SW 1271 (cell line): ENCODE measurements around the gene BLOC1S1.

Experiments
- DNase-seq, 2 experiments: peaks; one replicate each; lab custom pipeline; 2025; lab: John Stamatoyannopoulos, UW

BLOC1S1 gene

DNA sequence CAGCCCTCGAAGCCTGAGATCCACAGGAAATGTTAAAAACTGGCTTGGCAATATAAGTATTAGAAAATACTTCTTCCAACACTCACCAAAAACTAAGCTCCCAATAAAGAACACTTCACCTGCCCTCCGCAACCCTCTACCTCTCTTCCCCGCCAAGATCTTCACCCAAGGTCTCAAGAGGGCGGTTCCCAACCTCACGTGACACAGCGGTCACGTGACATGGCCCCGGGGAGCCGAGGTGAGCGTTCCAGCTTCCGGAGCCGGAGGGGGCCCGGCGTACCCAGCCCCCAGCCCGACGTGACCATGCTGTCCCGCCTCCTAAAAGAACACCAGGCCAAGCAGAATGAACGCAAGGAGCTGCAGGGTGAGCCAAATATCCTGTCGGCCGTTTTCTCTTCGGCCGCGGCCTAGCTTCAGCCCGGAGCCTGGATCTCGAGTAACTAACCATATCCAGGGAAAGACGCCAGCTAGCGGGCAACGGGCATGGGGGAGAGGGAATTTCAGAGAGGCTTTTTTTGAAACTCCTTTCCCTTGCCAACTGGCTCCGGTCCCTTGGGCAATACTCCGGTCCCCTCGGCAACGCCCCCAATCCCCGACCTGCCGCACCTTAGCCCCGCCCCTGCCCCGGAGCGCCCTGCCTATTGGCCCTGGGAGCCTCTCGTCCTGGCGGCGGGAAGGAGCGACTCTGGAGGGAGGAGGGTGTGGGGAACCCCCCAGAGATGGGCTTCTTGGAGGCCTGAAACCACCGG lies at the start of gene BLOC1S1:
Gene BLOC1S1 (plus strand): TSS at position 214 of the 749 bp plus-strand sequence. CDS start 6 bp downstream, at position 220.
- DNase-seq, result peak; percentile 85 to 88

DNA sequence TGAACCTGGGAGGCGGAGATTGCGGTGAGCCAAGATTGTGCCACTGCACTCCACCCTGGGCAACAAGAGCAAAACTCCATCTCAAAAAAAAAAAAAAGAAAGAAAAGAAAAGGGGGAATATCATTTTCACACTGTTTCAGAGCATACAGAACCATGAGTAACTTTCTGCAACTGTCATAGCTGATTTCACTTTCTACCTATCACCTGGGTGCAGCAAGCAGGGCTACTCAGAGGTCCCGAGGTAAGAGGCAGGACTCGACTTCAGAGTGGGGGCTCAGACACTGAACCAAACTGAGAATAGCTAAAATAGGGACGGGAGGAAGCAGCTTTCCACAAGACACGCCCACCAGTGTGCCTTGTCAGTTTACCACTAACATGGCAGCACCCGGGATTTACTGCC lies 49.3 kb upstream of the BLOC1S1 start:
- no peak for DNase-seq

GRCh38 chr12:55670276-55670675 lies 45.6 kb upstream of the BLOC1S1 start:
- no peak for DNase-seq

DNA sequence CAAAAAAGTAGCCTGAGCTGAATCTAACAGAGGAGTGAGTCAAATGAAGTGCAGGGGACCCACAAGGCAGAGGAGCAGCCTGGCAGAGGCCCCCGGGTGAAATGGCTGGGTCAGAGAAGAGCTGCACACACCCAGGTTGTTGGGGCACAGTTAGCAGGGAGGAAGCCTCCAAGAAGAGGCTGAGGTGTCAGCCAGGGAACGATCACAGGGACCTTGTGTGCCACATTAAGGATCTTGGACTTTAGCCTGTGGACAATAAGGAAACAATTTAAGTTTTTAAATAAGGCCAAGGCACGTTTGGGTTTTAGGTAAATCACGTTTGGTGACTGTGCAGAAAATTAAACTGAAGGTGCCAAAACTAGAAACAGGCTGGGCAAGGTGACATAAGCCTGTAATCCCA lies 44.1 kb upstream of the BLOC1S1 start:
- no peak for DNase-seq

- DNase-seq, result no peak
These were observed 42.2 kb upstream of the BLOC1S1 start for GRCh38 chr12:55673638-55674037.

GRCh38 chr12:55675666-55676065 lies 40.2 kb upstream of the BLOC1S1 start:
- DNase-seq, result no peak

DNA sequence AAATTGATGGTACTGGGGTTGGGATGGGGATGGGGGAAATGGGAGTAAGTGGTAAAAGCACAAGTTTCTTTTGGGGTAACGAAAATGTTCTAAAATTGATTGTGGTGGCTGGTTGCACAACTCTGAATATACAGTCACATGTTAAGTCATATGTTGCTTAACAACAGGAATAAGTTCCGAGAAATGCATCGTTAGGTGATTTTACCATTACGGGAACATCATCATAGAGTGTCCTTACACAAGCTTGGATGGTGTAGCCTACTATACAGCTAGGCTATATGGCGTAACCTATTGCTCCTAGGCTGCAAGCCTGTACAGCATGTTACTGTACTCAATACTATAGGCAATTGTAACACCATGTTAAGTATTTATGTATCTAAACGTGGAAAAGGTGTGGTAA lies 39.1 kb upstream of the BLOC1S1 start:
- no peak for DNase-seq

- DNase-seq, result no peak
These were observed 36.2 kb upstream of the BLOC1S1 start for GRCh38 chr12:55679691-55680090.

- peak in 1 of 2 experiments; percentile 12 for DNase-seq
These were observed 34.4 kb upstream of the BLOC1S1 start for GRCh38 chr12:55681142-55682077.

DNA sequence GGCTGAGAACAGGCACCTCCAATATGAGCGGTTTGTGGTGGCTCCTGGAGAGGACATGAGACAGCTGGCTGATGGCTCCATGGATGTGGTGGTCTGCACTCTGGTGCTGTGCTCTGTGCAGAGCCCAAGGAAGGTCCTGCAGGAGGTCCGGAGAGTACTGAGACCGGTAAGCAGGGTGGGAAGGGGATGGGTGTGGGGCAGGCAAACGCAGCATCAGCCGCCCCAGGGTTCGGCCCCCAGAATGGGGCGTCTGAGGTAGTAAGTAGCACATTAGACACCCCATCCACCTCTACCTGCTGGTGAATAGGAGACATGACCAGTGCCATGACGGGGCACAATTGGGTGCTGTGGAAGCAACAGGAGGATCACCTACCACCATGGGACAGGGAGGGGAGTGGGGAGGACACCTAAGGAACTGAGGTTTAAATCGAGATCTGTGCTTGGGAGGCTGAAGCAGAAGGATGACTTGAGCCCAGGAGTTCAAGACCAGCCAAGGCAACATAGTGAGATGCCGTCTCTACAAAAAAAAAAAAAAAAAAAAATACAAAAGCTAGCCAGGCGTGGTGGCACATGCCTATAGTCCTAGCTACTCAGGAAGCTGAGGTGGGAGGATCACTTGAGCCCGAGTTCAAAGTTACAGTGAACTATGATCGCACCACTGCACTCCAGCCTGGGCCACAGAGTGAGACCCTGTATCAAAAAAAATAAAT lies 33.6 kb upstream of the BLOC1S1 start:
- DNase-seq, result no peak

DNA sequence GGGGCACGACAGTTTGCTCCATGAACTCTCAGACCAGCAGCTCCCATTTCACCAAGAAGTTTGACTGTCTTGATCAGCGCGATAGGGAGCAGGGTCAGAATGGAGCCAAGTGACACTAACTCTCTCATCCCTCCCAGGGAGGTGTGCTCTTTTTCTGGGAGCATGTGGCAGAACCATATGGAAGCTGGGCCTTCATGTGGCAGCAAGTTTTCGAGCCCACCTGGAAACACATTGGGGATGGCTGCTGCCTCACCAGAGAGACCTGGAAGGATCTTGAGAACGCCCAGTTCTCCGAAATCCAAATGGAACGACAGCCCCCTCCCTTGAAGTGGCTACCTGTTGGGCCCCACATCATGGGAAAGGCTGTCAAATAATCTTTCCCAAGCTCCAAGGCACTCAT lies 32.2 kb upstream of the BLOC1S1 start:
- DNase-seq, result no peak

- no peak for DNase-seq
These were observed 31.0 kb upstream of the BLOC1S1 start for GRCh38 chr12:55684761-55685370.

DNA sequence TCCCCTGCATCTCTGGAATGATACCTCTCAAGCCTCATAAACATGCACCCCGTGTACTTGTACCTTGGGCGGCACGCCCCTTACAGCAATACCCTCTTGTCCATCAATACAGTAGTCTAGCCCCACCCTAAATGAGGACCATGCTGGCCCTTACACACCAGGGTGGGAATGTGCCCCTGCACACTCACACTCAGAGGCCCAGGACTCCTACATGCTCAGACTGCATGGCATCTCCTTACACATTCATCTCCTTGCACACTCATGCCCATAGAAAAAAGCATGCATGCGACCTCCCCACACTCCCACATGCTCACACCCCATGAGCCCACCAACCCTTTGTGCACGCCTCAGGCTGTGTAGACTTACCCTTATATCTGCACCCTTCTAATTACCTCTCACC lies 30.2 kb upstream of the BLOC1S1 start:
- DNase-seq, result no peak

- DNase-seq, result no peak
These were observed 29.4 kb upstream of the BLOC1S1 start for GRCh38 chr12:55686366-55687010.

DNA sequence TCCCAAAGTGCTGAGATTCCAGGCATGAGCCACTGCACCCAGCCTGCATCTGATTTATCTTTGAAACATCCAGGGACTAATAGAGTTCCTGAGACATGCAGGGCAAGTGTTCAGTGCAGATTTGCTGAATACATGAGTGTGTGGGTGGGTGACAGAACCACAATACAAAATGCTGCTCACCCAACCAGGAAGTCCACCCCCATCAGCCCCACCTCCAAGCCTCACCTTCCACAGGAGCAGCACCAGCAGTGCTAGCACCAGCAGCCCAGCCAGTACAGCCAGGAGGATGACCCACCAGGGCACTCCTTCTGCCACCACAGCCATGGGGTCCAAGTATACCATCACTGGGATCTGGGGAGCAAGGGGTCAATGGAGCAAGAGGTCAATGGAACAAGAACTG lies 28.1 kb upstream of the BLOC1S1 start:
- DNase-seq, result no peak

DNA sequence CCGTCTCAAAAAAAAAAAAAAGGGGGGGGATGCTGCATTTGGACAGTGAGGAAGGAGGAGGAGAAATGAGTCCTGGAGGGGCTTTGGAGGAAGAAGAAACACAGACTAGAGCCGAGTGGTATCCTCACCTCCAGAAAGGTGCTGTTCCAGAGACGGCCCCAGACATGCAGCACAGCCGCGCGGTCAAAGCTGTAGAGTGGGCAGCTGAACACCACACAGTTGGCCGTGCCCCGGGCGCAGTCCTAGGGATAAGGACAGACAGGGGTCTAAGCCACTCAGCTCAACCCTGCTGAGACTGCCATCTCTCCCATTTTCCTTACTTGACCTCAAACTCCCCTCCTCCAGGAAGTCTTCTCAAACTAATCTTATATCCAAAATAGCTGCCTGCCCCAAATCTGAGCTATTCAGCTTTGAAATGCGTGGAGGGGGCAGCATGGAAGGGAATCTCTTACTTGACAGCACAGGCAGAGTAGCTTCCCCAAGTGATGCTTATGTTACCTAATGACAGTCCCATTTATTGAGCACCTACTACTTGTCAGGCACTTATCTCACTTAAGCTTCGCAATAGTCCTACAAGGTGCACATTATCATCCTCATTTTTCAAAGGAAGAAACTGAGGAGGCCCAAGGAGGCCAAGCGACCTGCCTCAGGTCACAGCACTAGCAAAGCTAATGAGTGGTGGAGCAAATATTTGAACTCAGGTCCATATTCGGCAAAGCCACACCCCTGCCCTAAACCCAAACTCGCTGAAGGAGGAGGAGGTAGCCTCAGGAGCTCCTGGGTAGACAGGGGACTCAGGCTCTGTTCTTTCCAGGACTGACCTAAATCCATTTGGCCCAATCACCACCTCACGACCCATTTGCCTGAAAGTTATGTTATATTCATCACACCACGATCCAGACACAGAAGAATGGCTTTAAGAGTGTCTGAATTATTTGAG lies 26.9 kb upstream of the BLOC1S1 start:
- no peak for DNase-seq

DNA sequence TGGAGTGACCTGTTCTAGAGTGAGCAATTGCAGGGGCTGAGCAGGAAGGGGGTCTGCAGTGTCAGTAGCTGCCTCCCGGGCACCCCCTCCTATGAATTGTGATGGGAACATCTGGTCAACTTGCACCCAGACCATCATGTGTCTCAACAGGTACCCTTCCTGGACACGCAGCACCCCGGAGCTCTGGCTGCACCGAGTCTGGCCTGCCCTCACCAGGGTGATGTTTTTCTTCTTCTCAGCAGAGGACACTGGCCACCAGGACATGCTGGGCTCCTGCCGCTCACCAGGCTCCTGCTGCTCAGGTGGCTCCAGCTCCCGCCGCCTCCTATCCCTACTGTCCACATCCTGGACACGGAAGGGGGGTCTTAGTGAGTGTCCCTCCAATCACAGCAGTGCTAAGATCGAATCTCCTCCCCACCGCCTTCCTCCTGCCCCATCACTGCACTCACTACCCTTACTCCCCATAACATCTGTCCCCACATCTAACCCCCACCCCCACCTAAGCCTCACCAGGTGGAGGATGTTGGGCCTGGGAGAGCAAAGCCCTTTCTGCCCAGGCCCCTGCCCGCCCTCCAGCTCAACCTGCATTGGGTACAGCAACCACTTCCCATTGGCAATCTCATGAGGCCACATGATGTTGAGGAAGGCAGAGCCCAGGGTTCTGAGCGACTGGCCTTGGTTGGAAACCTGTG lies 23.1 kb upstream of the BLOC1S1 start:
- no peak for DNase-seq

DNA sequence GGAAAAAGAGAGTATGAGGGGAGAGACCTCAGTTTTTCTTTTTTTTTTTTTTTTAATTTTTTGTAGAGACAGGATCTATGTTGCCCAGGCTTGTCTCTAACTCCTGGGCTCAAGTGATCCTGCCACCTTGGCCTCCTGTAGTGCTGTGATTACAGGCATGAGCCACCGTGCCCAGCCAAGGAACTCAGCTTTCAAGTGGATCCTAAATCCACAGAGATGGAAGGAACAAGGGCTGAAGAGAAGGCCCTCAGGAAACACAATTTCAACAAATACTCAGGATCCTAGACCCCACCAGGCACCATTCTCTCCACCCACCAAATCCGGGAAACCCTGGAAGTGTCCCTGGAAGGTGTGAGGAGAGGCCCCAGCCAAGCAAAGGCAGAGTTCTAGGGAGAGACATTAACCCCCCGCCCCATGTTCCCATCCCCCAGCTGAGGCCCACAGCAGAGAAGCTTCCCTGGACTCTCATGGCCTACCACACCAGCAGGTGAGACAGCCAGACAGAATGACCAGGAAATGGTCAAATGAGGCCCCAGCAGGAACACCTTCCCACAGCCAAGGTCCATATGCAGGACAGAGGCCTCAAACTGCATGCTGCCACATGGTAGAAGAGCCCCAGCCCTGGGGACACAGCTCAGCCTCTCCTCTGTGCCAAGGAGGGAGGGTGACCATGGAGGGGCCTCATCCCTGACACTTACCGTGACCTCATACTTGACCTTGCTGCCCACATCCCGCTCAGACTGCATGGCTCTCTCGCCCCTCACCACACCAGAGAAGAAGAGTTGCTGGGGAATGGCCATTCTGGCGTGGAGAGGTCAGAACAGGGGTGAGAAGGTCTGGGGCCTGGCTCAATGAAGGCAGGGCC lies 22.3 kb upstream of the BLOC1S1 start:
- no peak for DNase-seq

DNA sequence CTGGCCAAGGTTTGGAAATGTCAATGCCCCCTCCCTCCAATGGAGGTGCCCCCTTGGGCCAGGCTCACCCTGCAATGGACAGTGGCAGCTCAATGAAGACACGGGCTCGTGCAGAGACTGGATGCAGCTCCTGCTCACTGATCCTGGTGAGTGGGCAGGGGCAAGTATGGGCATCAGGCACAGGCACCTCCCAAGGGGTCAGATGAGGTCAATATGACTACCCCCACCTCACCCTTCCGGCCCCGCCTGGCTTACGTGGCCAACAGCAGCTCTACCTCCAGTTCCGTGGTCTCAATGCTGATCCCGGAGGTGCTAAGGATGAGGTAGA lies 21.7 kb upstream of the BLOC1S1 start:
- no peak for DNase-seq
